GM12801 (cell line): ENCODE data around the gene PRKAR1B.

Experiments
- TF ChIP-seq, protein P1 (sequence below): IDR thresholded peaks from one replicate; pipeline ENCODE4 v1.5.1; 2011; ENCODE audit warnings: control low read depth; ENCODE audit not compliant: insufficient read length; ENCODE audit errors: extremely low read depth

Gene PRKAR1B

DNA sequence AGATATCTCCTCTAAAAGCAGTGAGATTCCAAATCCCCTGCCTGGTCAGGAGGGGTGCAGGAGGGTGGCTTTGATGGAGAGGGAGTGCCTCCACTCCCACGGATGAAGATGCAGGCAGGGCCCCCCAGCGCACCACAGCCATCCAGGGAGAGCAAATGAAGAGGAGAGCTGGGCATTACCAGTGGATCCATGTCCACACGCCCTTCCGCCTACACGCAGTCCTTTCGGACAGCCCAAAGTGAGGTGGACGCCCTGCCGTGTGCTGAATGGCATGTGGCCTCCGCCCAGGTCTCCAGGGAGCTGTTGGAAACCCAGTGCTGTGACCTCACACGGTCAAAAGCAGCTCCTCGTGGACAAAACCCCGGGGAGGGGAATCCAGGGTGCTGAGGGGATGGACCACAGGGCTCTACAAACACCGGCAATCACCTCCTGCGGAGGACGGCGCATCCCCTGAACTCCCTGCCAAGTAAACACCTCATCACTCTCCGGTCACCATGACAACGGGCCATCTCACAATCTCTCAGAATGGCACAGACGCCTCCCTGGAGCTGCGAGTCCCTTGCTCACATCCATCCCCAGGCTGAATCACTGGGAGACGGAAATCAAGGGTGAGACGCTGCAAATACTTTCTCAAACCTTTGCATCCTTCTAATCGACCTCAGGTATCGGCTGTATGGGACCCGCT, 35.6 kb downstream of the PRKAR1B start:
- TF ChIP-seq, protein P1, sequence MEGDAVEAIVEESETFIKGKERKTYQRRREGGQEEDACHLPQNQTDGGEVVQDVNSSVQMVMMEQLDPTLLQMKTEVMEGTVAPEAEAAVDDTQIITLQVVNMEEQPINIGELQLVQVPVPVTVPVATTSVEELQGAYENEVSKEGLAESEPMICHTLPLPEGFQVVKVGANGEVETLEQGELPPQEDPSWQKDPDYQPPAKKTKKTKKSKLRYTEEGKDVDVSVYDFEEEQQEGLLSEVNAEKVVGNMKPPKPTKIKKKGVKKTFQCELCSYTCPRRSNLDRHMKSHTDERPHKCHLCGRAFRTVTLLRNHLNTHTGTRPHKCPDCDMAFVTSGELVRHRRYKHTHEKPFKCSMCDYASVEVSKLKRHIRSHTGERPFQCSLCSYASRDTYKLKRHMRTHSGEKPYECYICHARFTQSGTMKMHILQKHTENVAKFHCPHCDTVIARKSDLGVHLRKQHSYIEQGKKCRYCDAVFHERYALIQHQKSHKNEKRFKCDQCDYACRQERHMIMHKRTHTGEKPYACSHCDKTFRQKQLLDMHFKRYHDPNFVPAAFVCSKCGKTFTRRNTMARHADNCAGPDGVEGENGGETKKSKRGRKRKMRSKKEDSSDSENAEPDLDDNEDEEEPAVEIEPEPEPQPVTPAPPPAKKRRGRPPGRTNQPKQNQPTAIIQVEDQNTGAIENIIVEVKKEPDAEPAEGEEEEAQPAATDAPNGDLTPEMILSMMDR = no peak

DNA sequence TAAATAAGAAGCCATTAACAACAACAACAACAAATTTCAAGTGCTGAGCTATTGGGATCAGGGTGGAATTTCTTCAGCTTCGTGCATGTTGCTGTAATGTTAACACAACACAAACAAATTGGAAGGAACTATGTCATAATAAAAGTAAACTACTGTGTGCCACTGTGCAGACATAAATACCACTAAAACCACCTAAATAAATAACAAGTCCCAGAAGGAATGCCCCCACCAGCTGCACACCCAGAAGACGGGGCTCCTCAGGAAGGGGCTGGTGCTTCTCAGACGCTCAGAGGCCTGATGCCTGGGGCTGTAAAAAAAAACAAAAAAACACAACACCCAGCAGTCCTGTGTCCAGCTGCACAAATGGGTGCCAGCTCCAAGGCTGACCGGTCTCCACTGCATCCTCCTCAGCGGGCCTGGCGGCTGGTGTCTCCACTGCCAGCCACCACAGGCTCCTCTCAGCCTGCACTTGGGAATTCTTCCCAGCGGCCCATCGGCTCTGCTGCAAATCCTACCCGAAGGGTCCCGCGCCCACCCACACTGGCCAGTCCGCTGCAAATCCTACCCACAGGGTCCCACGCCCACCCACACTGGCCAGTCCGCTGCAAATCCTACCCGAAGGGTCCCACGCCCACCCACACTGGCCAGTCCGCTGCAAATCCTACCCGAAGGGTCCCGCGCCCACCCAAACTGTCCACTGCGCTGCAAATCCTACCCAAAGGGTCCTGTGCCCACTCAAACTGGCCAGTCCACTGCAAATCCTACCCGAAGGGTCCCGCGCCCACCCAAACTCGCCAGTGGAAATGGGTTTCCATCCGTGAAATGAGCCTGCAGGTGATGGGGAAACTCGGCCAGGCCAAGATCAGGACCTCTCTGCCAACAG, 36.4 kb downstream of the PRKAR1B start:
- TF ChIP-seq, protein P1 = no peak

DNA sequence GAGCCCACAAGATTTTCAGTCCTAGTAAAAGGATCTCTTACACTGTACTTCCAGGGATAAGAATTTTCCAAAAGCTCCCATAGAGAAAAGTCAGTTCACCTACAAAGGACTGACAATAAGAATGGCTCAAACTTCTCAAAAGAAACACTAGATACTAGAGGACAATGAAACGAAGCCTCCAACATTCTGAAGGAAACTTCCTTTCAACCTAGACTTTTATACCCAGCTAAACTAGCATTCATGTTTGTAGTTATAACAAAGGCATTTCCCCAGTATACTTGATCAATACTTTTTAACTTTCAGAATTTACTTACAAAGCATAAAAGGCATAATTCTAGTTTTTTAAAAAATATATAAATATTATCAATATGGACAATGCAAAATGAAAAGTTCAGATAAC, 41.5 kb downstream of the PRKAR1B start:
- TF ChIP-seq, protein P1 = no peak

DNA sequence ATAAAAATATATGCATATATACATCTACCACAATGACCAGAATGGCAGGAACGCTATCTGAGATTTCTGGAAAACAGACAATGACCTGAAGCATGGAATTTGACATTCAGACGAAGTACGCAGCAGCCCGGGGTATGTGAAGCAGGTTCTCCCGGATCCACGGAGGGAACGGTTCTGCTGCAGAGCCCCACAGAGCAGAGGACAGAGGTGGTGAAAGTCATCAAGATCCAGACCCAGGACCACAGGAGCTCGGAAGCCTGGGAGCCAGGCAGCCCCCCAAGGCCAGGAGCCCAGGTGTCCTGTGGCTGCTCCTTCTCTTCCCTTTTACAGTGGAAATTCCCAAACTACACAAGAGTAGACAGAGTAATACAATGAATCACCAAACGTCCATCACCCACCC, 42.7 kb downstream of the PRKAR1B start:
- TF ChIP-seq, protein P1 = no peak

DNA sequence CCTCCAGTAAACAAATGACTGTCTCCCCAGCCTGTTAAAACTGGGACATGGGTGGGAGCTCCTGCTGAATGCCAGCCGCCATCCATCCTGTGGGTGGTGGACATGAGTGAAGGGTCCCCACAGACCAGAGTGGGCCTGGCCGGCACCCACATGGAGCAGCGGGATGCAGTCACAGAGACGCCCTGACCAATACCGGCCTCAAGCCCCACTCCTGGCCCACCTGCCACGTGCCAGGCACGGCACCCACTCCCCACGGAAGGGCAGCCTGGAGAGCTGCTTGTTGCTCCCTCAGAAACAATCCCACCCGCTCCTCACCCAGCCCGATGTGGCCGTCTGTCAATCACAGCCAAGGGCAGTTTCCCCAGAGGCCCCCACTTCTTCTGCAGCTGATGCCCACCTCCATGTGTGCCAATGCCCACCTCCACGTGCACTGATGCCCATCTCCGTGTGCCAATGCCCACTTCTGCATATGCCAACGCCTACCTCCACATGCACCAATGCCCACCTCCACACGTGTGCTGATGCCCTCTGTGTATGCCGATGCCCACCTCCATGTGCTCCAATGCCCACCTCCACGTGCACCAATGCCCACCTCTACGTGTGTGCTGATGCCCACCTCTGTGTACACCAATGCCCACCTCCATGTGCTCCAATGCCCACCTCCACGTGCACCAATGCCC, 43.4 kb downstream of the PRKAR1B start:
- TF ChIP-seq, protein P1 = no peak

DNA sequence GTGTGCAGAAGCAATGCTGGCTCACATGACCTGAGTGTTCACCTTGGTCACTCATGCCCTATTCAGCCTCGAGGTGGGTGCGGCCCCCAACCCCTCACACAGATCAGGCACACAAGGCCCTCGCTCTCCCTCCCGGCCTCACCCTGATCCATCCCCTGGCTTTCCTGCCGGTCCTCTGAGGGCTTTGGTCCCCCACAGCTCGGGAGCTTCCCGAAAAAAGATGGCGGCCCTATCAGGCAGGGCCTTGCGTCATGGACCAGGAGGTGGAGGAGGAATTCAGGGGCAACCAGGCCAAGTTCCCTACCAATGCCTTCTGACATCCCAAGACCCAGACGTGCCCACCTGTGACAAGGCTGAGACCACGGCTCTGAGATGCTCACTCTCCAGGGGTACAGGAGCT, 44.3 kb downstream of the PRKAR1B start:
- TF ChIP-seq, protein P1 = no peak

DNA sequence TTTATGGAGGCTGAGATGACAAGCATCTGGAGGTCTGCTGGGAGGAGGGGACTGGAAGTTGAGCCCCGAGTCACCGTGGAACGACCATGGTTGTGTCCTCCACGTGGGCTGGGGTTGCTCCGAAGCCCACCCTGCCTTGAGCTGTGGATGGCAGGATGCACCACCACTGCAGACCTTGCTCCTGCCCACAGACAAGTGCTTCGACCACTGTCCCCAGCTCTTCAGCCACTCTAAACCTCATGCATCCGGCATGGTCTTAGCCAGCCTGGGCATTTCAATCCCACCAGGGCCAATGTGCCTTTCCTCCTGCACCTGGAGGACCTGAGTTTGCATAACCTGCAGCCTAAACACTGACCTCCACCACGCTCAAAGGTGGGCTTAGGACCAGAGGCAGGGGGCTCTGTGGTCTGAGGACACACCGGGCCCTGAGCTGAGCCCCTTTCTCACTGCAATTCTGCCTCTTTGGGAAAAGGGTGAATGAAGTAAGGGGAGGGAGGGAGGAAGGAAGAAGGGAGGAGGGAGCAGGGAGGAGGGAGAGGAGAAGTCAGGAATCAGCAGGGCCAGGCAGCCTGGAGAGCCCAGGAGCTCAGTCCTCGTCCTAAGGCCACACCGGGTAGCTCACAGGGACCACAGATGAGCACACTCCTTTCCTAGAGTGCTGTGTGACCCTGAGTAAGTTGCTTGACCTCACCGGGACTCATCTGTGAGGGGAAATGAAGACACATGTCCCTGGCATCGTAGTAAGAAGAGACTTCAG, 45.4 kb downstream of the PRKAR1B start:
- TF ChIP-seq, protein P1 = no peak
